Gastrocnemius medialis (tissue), 4 donors: ENCODE measurements around the gene RAB20. TPM values are rescaled to one million over a fixed set of nuclear protein-coding genes. Genes with fewer than 3 reads are reported as not detected.

Experiments used
- ATAC-seq, 2 donors: fragments of 150-250 bp; one replicate each; pipeline ENCODE4 v1.9.1; 2016
- DNase-seq, 2 donors: peaks; one replicate each; pipeline ENCODE4 v3.0.0-alpha.2; 2019
- H3K27ac ChIP-seq, 4 donors: fragments of 200-600 bp; sonication (generic); 1 replicate in 1 of 4; 2 replicates in 3 of 4; pipeline ENCODE4 v1.5.1; 2016 to 2018; ENCODE audit warnings: mild to moderate bottlenecking in 2 of 4, moderate library complexity in 1 of 4
- H3K27me3 ChIP-seq, 3 donors: fragments of 200-600 bp; sonication (generic) in 2 of 3; 1 replicate in 1 of 3; 2 replicates in 2 of 3; pipeline versions ENCODE4 v1.5.1 to v1.6.0; 2016 to 2019; ENCODE audit warnings: mild to moderate bottlenecking in 1 of 3, moderate library complexity in 1 of 3
- H3K36me3 ChIP-seq, 2 donors: fragments of 200-600 bp; sonication (generic) in 1 of 2; one replicate each; pipeline ENCODE4 v1.5.1; 2017 to 2018
- H3K4me1 ChIP-seq, 2 donors: fragments of 200-600 bp; sonication (generic) in 1 of 2; one replicate each; pipeline ENCODE4 v1.5.1; 2016 to 2017; ENCODE audit warnings: mild to moderate bottlenecking in 2 of 2
- H3K4me3 ChIP-seq, 4 donors: fragments of 200-600 bp; sonication (generic) in 3 of 4; 1 replicate in 1 of 4; 2 replicates in 3 of 4; pipeline ENCODE4 v1.5.1; 2016 to 2019; ENCODE audit warnings: mild to moderate bottlenecking in 2 of 4
- H3K9me3 ChIP-seq, 3 donors: fragments of 200-600 bp; sonication (generic) in 2 of 3; 1 replicate in 1 of 3; 2 replicates in 2 of 3; pipeline ENCODE4 v1.5.1; 2016 to 2019
- CTCF ChIP-seq, 5 experiments: fragments of 450-650 bp in 3 of 5; fragments of 200-600 bp in 2 of 5; sonication (generic) in 2 of 5; IDR thresholded peaks in 4 of 5; conservative IDR thresholded peaks in 1 of 5; 1 replicate in 4 of 5; 2 replicates in 1 of 5; pipeline ENCODE4 v1.5.1; 2016 to 2019; ENCODE audit warnings: antibody characterized with exemption in 5 of 5, mild to moderate bottlenecking in 3 of 5, moderate library complexity in 3 of 5
- POLR2A ChIP-seq, 2 donors: fragments of 450-650 bp; IDR thresholded peaks; one replicate each; pipeline ENCODE4 v1.6.1; 2017; ENCODE audit warnings: antibody characterized with exemption in 2 of 2, mild to moderate bottlenecking in 2 of 2, moderate library complexity in 2 of 2
- in situ Hi-C, 4 donors: fragments of 200-750 bp; cut with MboI; loops; one replicate each; pipeline versions ENCODE4 v1.15.0 to v1.8.0; 2017; ENCODE audit warnings: low sequenced_read_pairs in 4 of 4
- intact Hi-C: fragments of 100-400 bp; cut with DNase I; formaldehyde crosslinking; loops from one replicate; pipeline ENCODE4 v1.15.1; 2023; ENCODE audit warnings: low total_unique reads
- total RNA-seq, 4 donors: library from RNA; depleted of rRNA; stranded (reverse); fragments of >200 nt; gene quantifications; one replicate each; pipeline versions ENCODE4 v1.1.0 to v1.2.3, GENCODE V29; 2016

Gene RAB20
- total RNA-seq, 4 donors from 2014 or later: 0.31 to 9.1 (median 2.0) TPM

- peak overlapping the region; percentile 16 to 75 (median 44) for H3K27ac ChIP-seq
- no peaks in the 10 kb centered on the region for H3K36me3 ChIP-seq
- peaks cover 13 to 18% of the 10 kb centered on the region in 2 donors for H3K4me1 ChIP-seq
- intact Hi-C loops: no loop called here
- no peak for TF ChIP-seq POLR2A (IDR thresholded peaks at IDR 0.05)
- TF ChIP-seq CTCF (IDR thresholded peaks at IDR 0.05 in 4 of 5, conservative IDR thresholded peaks at IDR 0.05 in 1 of 5): no peak
- ATAC-seq: peak in 1 of 2 donors; percentile 22
- no peak overlapping the region for H3K4me3 ChIP-seq
- H3K27me3 ChIP-seq: no peaks in the 10 kb centered on the region
- no peak for DNase-seq
- in situ Hi-C loops: no loop called here
- no peaks in the 10 kb centered on the region for H3K9me3 ChIP-seq
These were observed 20.0 kb downstream of the RAB20 start for GRCh38 chr13:110541526-110541920.

DNA sequence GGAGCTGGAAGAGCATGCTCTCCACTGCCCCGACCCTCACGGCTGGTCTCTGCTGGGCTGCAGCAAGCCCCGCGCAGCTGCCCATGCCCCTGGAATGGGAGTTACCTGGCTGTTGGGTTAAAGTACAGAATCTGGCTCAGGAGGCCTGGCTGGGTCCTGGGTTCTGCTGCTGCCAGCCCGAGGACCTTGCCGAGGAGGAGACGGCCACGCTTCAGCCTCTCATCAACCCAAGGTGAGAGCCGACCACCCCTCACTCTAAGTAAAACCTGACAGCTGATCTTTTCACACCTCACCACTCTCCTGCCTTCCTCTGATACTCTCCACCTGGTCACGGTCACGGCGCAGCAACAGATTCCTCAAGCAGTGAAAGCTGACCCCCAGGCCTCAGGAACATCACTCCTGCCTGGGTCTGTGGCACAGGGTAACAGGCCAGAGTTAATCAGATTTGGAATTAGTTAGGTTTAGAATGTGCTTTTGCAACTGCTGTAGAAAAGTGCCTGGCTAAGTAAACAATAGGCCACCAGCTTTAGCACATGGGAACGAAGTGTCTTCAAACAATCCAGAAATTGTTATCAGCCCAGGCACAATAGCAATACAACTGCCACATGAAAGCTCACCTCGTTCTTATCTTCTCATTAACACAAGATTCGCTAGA is 20.5 kb downstream of the RAB20 start:
- H3K27me3 ChIP-seq: no peaks in the 10 kb centered on the region
- H3K4me3 ChIP-seq: no peak overlapping the region
- peak overlapping the region; percentile 16 to 75 (median 44) for H3K27ac ChIP-seq
- ATAC-seq (no peak), DNase-seq (no peak)
- in situ Hi-C loops (no loop called here), intact Hi-C loops (no loop called here)
- TF ChIP-seq CTCF (IDR thresholded peaks at IDR 0.05 in 4 of 5, conservative IDR thresholded peaks at IDR 0.05 in 1 of 5) (no peak), POLR2A (IDR thresholded peaks at IDR 0.05) (no peak)
- H3K36me3 ChIP-seq: no peaks in the 10 kb centered on the region
- H3K9me3 ChIP-seq: no peaks in the 10 kb centered on the region
- peaks cover 12 to 15% of the 10 kb centered on the region in 2 donors for H3K4me1 ChIP-seq

DNA sequence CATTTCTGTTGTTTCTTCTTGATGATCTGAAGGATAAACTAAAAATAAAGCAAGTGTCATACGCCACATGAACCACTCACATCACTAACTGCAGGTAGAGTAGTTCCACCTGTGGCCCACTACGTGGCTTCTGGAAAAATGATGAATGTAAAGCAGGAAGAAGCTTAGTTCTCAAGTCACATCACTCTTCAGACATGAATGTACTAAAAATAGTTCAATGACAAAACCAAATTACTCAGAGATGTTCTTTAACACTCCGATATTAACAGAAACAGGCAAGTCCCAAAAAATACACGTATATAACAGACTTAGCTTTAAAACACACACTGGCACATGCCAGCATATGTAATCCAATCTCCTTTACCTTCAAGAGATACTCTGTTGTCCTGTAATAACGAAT is 21.6 kb downstream of the RAB20 start:
- H3K4me3 ChIP-seq: no peak overlapping the region
- peak overlapping the region in 2 of 4 donors; percentile 18 to 21 for H3K27ac ChIP-seq
- peaks cover 12 to 14% of the 10 kb centered on the region in 2 donors for H3K4me1 ChIP-seq
- DNase-seq (no peak), ATAC-seq (no peak)
- in situ Hi-C loops (no loop called here), intact Hi-C loops (no loop called here)
- H3K9me3 ChIP-seq: no peaks in the 10 kb centered on the region
- TF ChIP-seq POLR2A (IDR thresholded peaks at IDR 0.05) (no peak), CTCF (IDR thresholded peaks at IDR 0.05 in 4 of 5, conservative IDR thresholded peaks at IDR 0.05 in 1 of 5) (no peak)
- H3K36me3 ChIP-seq: no peaks in the 10 kb centered on the region
- no peaks in the 10 kb centered on the region for H3K27me3 ChIP-seq

DNA sequence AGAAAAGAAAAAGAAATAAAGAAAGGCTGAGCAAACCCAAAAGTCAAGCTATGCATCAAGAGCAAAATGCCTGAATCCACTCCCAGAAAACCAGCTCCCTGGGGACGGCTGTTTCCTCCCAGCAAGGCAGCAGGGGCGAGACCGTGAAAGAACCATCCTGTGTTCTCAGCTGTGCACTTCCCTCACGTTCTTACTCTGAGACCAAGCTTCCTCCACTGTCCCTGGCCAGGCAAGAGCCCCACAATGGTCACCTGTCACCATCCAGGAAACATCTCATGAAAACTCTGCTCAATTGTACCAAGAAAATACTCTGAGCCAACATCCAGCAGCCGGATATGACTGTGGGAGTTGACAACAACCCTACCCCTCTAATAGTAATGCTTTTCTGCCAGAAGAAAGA is 22.9 kb downstream of the RAB20 start:
- in situ Hi-C loops: no loop called here

More for the DNA sequence above, 22.9 kb downstream of the RAB20 start:
- DNase-seq: no peak
- no peaks in the 10 kb centered on the region for H3K27me3 ChIP-seq
- intact Hi-C loops: no loop called here
- TF ChIP-seq POLR2A (IDR thresholded peaks at IDR 0.05): no peak
- TF ChIP-seq CTCF (IDR thresholded peaks at IDR 0.05 in 4 of 5, conservative IDR thresholded peaks at IDR 0.05 in 1 of 5): no peak
- H3K9me3 ChIP-seq: no peaks in the 10 kb centered on the region
- H3K4me3 ChIP-seq: no peak overlapping the region
- H3K4me1 ChIP-seq: peaks cover 12 to 14% of the 10 kb centered on the region in 2 donors
- peak; percentile 45 to 65 for ATAC-seq
- H3K27ac ChIP-seq: peak overlapping the region in 3 of 4 donors; percentile 18 to 59 (median 31)
- H3K36me3 ChIP-seq: no peaks in the 10 kb centered on the region
